Fibroblast of the aortic adventitia (primary cell): ENCODE results near the gene NRXN3. TPM values are rescaled to one million over a fixed set of nuclear protein-coding genes. Genes with fewer than 3 reads are reported as not detected.
"Not testable (repeated sequence)": the region's sequence is repeated elsewhere in the genome, so short reads cannot be mapped to it uniquely, and the experiment has no call there.

Source experiments
- DNase-seq: peaks from one replicate; pipeline ENCODE4 v3.0.0-alpha.2; 2010; ENCODE audit warnings: low read depth
- H3K4me3 ChIP-seq: 2 replicates; pipeline ENCODE4 v1.5.1; 2011; ENCODE audit warnings: low read depth, mild to moderate bottlenecking, control low read depth, low read length, moderate library complexity
- CTCF ChIP-seq: IDR thresholded peaks from 2 replicates; pipeline ENCODE4 v1.5.1; 2011; ENCODE audit warnings: mild to moderate bottlenecking, low read length, control low read depth, inconsistent platforms; ENCODE audit not compliant: insufficient read depth
- total RNA-seq: library from RNA; depleted of rRNA; stranded (reverse); fragments of >200 nt; gene quantifications from 2 replicates; pipeline ENCODE4 v1.2.3, GENCODE V29; 2012; ENCODE audit warnings: low replicate concordance

The NRXN3 gene
- total RNA-seq, 1 donor = 0.18 TPM

DNA sequence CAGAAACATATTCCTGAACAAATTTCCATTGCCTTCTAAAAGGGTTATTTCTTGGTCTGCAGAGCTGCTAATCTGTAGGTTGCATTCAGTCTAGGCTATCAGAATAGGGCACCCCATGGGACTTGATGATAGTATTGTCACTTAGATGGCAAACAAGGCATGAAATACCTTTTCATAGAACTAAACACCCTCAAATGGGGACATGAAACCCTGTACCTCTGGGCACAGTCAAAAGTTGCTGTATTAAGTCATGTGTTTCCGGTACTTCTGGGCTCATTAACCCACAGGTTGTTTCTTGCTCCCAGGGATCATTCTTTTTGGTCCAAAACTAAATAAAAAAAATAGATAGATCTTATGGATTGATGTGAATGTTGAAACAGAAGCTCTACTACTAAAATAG, 930.4 kb downstream of the NRXN3 start:
- no peak for DNase-seq
- no peak for TF ChIP-seq CTCF
- H3K4me3 ChIP-seq = no peak overlapping the region

GRCh38 chr14:79101388-79101787, 931.2 kb downstream of the NRXN3 start:
- TF ChIP-seq CTCF = no peak
- no peak for DNase-seq

DNA sequence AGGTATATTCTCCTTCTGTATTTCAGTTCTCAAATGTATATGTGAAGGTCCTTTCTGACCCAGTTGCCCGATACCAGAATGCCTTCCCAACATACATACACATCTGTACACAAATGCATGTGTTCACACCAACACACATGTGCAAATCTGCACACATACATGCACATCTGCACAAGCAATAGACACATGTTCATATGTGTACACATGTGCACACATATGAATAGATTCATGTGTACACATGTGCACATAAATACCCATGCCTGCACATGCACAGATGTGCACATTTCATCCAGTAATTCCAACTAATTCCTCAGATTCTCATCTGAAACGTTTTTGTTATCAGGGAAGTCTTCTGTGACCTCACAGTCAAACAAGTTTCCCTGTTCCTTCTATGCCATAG, 933.6 kb downstream of the NRXN3 start:
- H3K4me3 ChIP-seq = no peak overlapping the region
- DNase-seq = no peak
- TF ChIP-seq CTCF = no peak

More at GRCh38 chr14:79101388-79101787, 931.2 kb downstream of the NRXN3 start:
- H3K4me3 ChIP-seq = no peak overlapping the region

DNA sequence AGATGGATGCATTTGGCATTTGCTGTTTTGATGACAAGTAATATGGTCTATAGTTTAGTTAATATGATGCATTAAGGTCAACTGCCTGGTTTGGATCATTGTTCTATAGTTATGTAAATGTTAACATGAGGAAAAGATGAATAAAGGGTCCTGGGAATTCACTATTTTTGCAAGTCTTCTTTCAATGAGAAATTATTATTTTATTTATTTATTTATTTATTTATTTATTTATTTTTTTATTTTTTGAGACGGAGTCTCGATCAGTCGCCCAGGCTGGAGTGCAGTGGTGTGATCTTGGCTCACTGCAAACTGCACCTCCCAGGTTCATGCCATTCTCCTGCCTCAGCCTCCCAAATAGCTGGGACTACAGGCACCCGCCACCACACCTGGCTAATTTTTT, 940.4 kb downstream of the NRXN3 start:
- DNase-seq, H3K4me3 ChIP-seq: not testable (repeated sequence)

DNA sequence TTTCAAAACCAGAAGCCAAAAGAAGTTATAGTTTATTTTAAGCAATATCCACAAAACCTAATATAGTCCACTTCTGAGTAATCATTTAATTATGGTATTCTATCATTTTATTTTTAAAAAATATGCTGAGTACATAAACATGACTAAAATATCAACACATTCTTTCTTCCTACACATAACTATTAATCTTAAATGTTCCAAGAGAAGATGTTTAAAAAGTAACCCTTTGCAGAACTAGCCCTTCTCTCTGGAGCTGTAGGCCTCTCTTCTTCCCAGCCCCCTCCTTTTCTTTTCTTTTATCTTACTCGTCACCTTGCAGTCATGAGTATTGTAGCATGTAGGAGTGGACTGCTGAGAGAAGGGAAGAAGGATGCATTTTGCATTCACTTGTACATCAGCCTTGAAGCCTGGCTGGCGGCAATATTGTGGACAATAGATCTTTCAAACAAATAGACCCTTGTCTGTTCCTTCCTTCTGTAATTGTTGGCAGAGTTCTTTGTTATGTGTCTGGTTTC, 941.9 kb downstream of the NRXN3 start:
- no peak for DNase-seq
- TF ChIP-seq CTCF = no peak
- no peak overlapping the region for H3K4me3 ChIP-seq

DNA sequence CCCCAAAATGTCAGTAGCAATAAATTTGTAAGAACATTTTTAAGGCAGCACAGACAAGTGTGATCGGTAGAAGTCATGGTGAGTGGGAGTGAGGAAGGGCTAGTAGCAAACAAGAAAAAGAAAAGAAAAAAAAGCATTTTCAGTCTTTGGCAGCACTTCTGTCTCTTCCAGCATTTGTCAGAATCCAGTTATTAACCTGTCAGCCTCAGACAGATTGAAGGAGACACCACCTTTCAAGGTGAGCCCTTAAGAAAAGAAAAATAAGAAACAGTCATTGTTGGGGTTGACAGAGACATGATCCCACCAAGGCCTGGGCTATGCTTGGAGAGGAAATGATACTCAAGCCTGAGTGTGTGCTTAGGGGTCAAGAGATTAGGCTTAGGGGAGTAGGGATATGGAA, 947.4 kb downstream of the NRXN3 start:
- no peak overlapping the region for H3K4me3 ChIP-seq
- DNase-seq = no peak
- no peak for TF ChIP-seq CTCF

GRCh38 chr14:79118291-79118690, 948.1 kb downstream of the NRXN3 start:
- DNase-seq = no peak
- TF ChIP-seq CTCF = no peak
- H3K4me3 ChIP-seq = no peak overlapping the region
